GM18526 (cell line): ENCODE results near the gene ERF.

Experiments used
- POLR2A ChIP-seq: IDR thresholded peaks from 3 replicates; pipeline ENCODE4 v1.6.1; 2011; ENCODE audit not compliant: insufficient read length; ENCODE audit errors: extremely low read depth

ERF gene

GRCh38 chr19:42245231-42245630 is 9.7 kb downstream of the ERF start:
- no peak for TF ChIP-seq POLR2A

GRCh38 chr19:42244347-42245220 is 10.3 kb downstream of the ERF start:
- TF ChIP-seq POLR2A = peak; percentile 27

DNA sequence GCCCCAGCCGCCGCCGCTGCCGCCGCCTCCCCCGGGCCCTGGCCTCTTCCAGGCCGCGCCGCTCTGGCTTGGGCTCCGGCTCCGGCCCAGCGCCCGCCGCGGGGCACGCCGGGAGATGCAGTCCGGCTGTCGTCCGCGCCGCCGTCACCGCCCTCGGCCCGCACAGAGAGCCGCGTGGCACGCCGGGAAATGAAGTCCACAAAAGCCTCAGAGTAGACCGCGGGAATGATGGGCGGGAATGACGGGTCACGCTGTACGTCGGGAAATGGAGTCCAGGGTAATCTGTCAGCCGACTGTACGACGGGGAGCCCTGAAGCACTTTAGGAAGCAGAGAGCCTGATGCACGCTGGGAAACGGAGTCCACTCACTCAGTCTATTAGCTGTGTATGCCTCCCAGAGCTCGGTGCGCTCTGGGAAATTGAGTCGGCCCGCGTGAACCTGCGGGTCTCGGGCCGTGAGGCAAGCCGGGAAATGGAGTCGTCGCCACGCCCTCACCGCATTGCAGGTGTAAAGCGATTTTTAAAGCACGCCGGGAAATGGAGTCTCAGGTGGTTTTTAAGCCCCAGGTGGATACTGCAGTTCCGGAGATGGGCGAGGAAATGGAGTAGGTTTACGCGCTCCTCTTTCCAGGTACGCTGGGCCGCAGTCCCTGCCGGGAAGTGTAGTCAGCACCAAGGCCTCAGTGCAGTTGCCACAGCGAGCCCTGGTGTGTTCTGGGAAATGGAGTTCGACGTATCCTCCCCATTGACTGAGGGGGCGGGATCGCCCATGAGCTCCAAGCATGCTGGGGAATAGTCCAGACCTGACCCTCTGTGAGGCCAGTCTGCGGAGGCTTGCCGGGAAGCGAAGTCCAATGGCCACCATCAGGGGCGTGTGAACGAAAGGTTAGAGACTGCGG is 12.2 kb downstream of the ERF start, which contains the start of gene GSK3A:
Gene GSK3A, minus strand, starts transcription at position 91 of the 898 bp plus-strand sequence. CDS start 137 bp downstream, outside the sequence.
- TF ChIP-seq POLR2A = peak; percentile 75

- no peak for TF ChIP-seq POLR2A
Observed at GRCh38 chr19:42242069-42242511, 12.8 kb downstream of the ERF start.

DNA sequence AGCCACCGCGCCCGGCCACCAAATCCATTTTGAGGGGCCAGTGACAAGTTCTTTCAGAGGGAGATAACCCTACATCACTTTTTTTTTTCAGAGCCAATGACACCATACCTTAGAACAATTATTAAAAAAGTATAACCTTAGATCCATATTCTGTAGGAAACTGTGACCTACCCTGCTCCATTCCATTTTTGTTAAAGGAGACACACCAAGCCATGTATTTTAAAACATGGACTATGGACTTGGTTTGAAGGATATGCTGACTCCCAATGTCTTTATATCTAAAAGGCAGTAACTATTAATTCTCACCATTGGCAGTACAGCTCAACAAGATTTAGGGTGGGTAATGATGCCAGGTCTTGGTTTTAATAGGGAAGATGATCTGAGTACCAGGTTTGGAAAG is 13.6 kb downstream of the ERF start:
- no peak for TF ChIP-seq POLR2A

GRCh38 chr19:42239544-42240220 is 15.2 kb downstream of the ERF start:
- no peak for TF ChIP-seq POLR2A

GRCh38 chr19:42235181-42235580 is 19.7 kb downstream of the ERF start:
- no peak for TF ChIP-seq POLR2A

DNA sequence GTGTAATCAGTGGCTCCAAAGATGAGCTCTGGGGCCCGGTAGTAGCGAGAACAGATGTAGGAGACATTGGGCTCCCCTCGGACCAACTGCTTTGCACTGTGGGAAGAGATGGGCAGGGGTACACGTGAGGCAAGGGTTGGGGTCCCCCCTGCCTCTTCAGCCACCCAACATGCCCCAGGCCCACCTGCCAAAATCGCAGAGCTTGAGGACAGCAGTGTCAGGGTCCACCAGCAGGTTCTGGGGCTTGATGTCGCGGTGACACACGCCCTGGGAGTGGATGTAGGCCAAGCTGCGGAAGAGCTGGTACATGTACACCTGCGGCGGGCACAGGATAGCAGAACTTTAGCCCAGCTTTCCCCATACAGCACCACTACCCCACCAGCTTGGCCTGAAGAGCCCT is 20.6 kb downstream of the ERF start:
- TF ChIP-seq POLR2A = no peak

GRCh38 chr19:42233678-42234292 is 21.1 kb downstream of the ERF start:
- TF ChIP-seq POLR2A = no peak

GRCh38 chr19:42233106-42233505 is 21.8 kb downstream of the ERF start:
- no peak for TF ChIP-seq POLR2A

DNA sequence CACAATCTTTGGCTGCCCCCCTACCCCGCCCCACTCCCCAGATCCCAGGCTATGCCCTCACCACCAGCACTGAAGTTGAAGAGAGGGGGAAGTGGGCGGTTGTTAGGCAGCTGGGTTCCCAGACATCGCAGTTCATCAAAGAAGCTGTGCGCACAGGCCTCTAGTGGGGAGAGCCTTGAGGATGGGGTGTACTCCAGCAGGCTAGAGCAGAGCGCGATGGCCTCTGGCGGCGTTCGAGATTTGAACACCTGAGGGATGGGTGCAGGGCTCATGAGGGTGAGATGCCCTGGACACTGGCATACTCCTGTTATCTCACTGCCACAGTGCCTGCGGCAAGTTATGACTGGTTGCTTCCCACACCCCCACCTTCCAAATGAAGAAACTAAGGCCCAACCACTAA is 22.5 kb downstream of the ERF start:
- TF ChIP-seq POLR2A = no peak

GRCh38 chr19:42230571-42230970 is 24.4 kb downstream of the ERF start:
- TF ChIP-seq POLR2A = no peak

GRCh38 chr19:42229855-42230351 is 25.0 kb downstream of the ERF start:
- TF ChIP-seq POLR2A = no peak

- TF ChIP-seq POLR2A = no peak
Observed at GRCh38 chr19:42229301-42229854, 25.6 kb downstream of the ERF start.
